SU-DHL-6 (cell line): Measurements from ENCODE around the gene RFTN2.
A peak's percentile ranks its signal among the peaks of the same experiment; 100 is the strongest.
"Not testable (repeated sequence)": the region's sequence is repeated elsewhere in the genome, so short reads cannot be mapped to it uniquely, and the experiment has no call there.

Source experiments
- H2AFZ ChIP-seq: fragments of 200-600 bp; sonication (generic); 2 replicates; pipeline ENCODE4 v1.6.1; 2014; ENCODE audit warnings: low read depth, mild to moderate bottlenecking, moderate library complexity, mixed read lengths, antibody characterized with exemption, low read length; ENCODE audit not compliant: severe bottlenecking
- H3F3A ChIP-seq: fragments of 200-600 bp; shearing (Covaris generic); 2 replicates; pipeline ENCODE4 v1.6.0; 2016; ENCODE audit warnings: antibody characterized with exemption, mild to moderate bottlenecking; ENCODE audit not compliant: insufficient read depth
- H3K27ac ChIP-seq: fragments of 200-600 bp; sonication (generic); 2 replicates; pipeline ENCODE4 v1.5.1; 2016; ENCODE audit warnings: low read depth, mild to moderate bottlenecking, low read length, moderate library complexity, mixed read lengths
- H3K27me3 ChIP-seq: fragments of 200-600 bp; sonication (generic), shearing (Covaris generic); 2 replicates; pipeline ENCODE4 v1.6.0; 2014; ENCODE audit warnings: mild to moderate bottlenecking, low read length
- H3K36me3 ChIP-seq: fragments of 200-600 bp; sonication (generic); 2 replicates; pipeline ENCODE4 v1.6.1; 2014; ENCODE audit warnings: mild to moderate bottlenecking, low read length, mixed read lengths
- H3K4me2 ChIP-seq: fragments of 300-600, 200-600 bp; shearing (Covaris generic), sonication (generic); 2 replicates; pipeline ENCODE4 v1.6.0; 2014; ENCODE audit warnings: low read length, low read depth, mild to moderate bottlenecking; ENCODE audit not compliant: poor library complexity, severe bottlenecking
- H3K4me3 ChIP-seq: fragments of 200-600 bp; sonication (generic); 2 replicates; pipeline ENCODE4 v1.5.1; 2014; ENCODE audit warnings: antibody characterized with exemption, low read length, mild to moderate bottlenecking, mixed read lengths; ENCODE audit not compliant: insufficient read depth, poor library complexity, severe bottlenecking
- H3K79me2 ChIP-seq: fragments of 200-600 bp; sonication (generic); 2 replicates; pipeline ENCODE4 v1.6.1; 2014; ENCODE audit warnings: mild to moderate bottlenecking, low read length, moderate library complexity; ENCODE audit not compliant: insufficient read depth
- H3K9ac ChIP-seq: fragments of 200-600 bp; sonication (generic); 2 replicates; pipeline ENCODE4 v1.7.0; 2014; ENCODE audit warnings: mild to moderate bottlenecking, low read length
- H3K9me2 ChIP-seq: fragments of 200-600 bp; sonication (generic); replicated peaks from 2 replicates; pipeline ENCODE4 v1.6.1; 2014; ENCODE audit warnings: low read length; ENCODE audit not compliant: insufficient read depth
- H3K9me3 ChIP-seq: fragments of 200-600 bp; sonication (generic); 2 replicates; pipeline ENCODE4 v1.6.1; 2014; ENCODE audit warnings: low read length, mixed read lengths; ENCODE audit not compliant: insufficient read depth
- H4K20me1 ChIP-seq: fragments of 200-600 bp; sonication (generic); 2 replicates; pipeline ENCODE4 v1.6.1; 2014; ENCODE audit warnings: low read depth, mild to moderate bottlenecking, antibody characterized with exemption, low read length, moderate library complexity, mixed read lengths
- CTCF ChIP-seq: fragments of 200-600 bp; sonication (generic); IDR thresholded peaks from one replicate; pipeline ENCODE4 v1.5.1; 2017; ENCODE audit warnings: antibody characterized with exemption, mild to moderate bottlenecking, low read length, moderate library complexity; ENCODE audit not compliant: insufficient read depth, poor library complexity, severe bottlenecking
- EZH2phosphoT487 ChIP-seq: fragments of 200-600 bp; sonication (generic), shearing (Covaris generic); conservative IDR thresholded peaks from 2 replicates; pipeline ENCODE4 v1.6.1; 2018; ENCODE audit warnings: mild to moderate bottlenecking, antibody characterized with exemption, low read length, moderate library complexity, mixed read lengths

The RFTN2 gene

GRCh38 chr2:197705121-197705911, 29.9 kb upstream of the RFTN2 start, which contains the start of gene MARS2:
TSS of gene MARS2 (plus strand) at chr2:197705369. CDS start at chr2:197705406, 37 bp downstream.
- H3F3A ChIP-seq, result no peaks in the 10 kb centered on the region
- no peaks in the 10 kb centered on the region for H3K9me2 ChIP-seq
- peak within 1 kb of the TSS; percentile 59 for H3K27ac ChIP-seq
- no peak for TF ChIP-seq EZH2phosphoT487
- TF ChIP-seq CTCF, result no peak
- H3K36me3 ChIP-seq, result peaks cover 9% of the 10 kb centered on the region
- no peaks in the 10 kb centered on the region for H3K27me3 ChIP-seq
- H4K20me1 ChIP-seq, result peaks cover 15% of the 10 kb centered on the region
- peak within 1 kb of the TSS; percentile 82 for H3K9ac ChIP-seq
- peak within 1 kb of the TSS; percentile 99 for H2AFZ ChIP-seq
- peak within 1 kb of the TSS; percentile 88 for H3K4me3 ChIP-seq
- H3K9me3 ChIP-seq, result no peaks in the 10 kb centered on the region
- peaks cover 48% of the 10 kb centered on the region for H3K79me2 ChIP-seq
- peak within 1 kb of the TSS; percentile 98 for H3K4me2 ChIP-seq

- H3K4me2 ChIP-seq, result peak overlapping the region; percentile 98
- peak overlapping the region; percentile 99 for H2AFZ ChIP-seq
- peak overlapping the region; percentile 59 for H3K27ac ChIP-seq
- H3K36me3 ChIP-seq, result peaks cover 6% of the 10 kb centered on the region
- no peaks in the 10 kb centered on the region for H3K9me3 ChIP-seq
- H3K9ac ChIP-seq, result peak overlapping the region; percentile 82
- H3K9me2 ChIP-seq, result no peaks in the 10 kb centered on the region
- H3K27me3 ChIP-seq, result no peaks in the 10 kb centered on the region
- peaks cover 41% of the 10 kb centered on the region for H3K79me2 ChIP-seq
- no peak for TF ChIP-seq CTCF
- H3K4me3 ChIP-seq, result peak overlapping the region; percentile 67
- H4K20me1 ChIP-seq, result peaks cover 12% of the 10 kb centered on the region
- H3F3A ChIP-seq, result no peaks in the 10 kb centered on the region
These were observed 29.2 kb upstream of the RFTN2 start for GRCh38 chr2:197704434-197705120.

- H3K27me3 ChIP-seq, result no peaks in the 10 kb centered on the region
- no peak overlapping the region for H3K9ac ChIP-seq
- no peaks in the 10 kb centered on the region for H3F3A ChIP-seq
- no peak overlapping the region for H3K4me3 ChIP-seq
- no peak overlapping the region for H3K4me2 ChIP-seq
- H4K20me1 ChIP-seq, result no peaks in the 10 kb centered on the region
- H3K9me3 ChIP-seq, result no peaks in the 10 kb centered on the region
- no peak overlapping the region for H2AFZ ChIP-seq
- no peaks in the 10 kb centered on the region for H3K9me2 ChIP-seq
- TF ChIP-seq EZH2phosphoT487 (no peak), CTCF (no peak)
- H3K27ac ChIP-seq, result no peak overlapping the region
- H3K79me2 ChIP-seq, result peaks cover 7% of the 10 kb centered on the region
- no peaks in the 10 kb centered on the region for H3K36me3 ChIP-seq
These were observed 25.6 kb upstream of the RFTN2 start for GRCh38 chr2:197700960-197701359.

- not testable (repeated sequence) for H3F3A ChIP-seq, H3K9me2 ChIP-seq, H3K9me3 ChIP-seq, H2AFZ ChIP-seq, H3K27me3 ChIP-seq, H3K36me3 ChIP-seq, H3K79me2 ChIP-seq, H3K27ac ChIP-seq, H3K4me3 ChIP-seq, H3K4me2 ChIP-seq, H3K9ac ChIP-seq, H4K20me1 ChIP-seq
These were observed 24.3 kb upstream of the RFTN2 start for GRCh38 chr2:197699724-197700123.

GRCh38 chr2:197696571-197696970, 21.2 kb upstream of the RFTN2 start:
- not testable (repeated sequence) for H3K36me3 ChIP-seq, H3K9me2 ChIP-seq, H2AFZ ChIP-seq, H3F3A ChIP-seq, H3K79me2 ChIP-seq, H3K9ac ChIP-seq, H3K4me2 ChIP-seq, H3K27me3 ChIP-seq, H3K27ac ChIP-seq, H3K9me3 ChIP-seq, H3K4me3 ChIP-seq, H4K20me1 ChIP-seq
